HG03103 (cell line): Measurements from ENCODE around the gene MESP2.

Experiments
- ATAC-seq: cut with Tn5 transposase; IDR thresholded peaks from one replicate; pipeline ENCODE4 v1.9.1; 2021; ENCODE audit warnings: low read depth; ENCODE audit not compliant: unreplicated experiment

Gene MESP2

DNA sequence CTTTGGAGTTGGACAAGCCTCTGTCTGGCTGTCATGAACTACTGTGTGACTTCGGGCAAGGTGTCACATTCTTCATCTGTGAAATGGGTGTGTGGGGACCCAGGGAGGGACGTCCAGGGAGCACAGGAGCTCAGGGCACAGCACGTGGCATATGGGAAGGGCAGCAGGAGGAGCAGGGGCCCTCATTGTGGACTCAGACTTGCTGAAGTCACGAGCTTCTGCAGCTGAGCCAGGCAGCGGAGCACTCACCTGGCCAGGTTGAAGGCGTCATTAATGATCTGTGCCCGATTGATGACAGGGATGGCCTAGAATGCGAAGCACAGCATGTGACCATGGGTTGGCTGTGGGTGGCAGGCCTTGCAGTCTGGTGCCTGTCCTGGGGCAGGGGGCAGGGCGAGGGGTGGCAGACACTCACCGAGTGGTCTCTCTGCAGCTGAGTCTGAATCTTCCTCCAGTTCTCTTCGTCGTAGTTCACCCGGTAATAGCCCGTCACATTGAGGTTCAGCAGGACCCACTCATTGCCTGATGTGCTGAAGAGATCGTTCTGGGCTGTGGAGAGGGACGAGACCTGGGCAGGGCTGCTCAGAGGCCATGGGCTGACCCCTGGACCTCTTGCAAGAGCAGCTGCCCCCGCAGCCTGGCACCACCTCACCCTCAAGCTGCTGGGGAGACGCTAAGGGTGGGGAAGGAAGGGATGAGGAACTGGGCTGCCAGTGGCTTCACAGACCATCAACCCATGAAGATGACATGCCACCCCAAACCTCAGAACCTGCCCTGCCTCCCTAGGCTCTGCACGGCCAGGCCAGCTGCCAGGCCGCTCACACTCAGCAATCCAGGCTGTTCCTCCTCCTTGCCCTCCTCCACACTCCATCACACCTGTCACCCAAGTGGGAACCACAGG, 23.1 kb downstream of the MESP2 start:
- ATAC-seq, result no peak

DNA sequence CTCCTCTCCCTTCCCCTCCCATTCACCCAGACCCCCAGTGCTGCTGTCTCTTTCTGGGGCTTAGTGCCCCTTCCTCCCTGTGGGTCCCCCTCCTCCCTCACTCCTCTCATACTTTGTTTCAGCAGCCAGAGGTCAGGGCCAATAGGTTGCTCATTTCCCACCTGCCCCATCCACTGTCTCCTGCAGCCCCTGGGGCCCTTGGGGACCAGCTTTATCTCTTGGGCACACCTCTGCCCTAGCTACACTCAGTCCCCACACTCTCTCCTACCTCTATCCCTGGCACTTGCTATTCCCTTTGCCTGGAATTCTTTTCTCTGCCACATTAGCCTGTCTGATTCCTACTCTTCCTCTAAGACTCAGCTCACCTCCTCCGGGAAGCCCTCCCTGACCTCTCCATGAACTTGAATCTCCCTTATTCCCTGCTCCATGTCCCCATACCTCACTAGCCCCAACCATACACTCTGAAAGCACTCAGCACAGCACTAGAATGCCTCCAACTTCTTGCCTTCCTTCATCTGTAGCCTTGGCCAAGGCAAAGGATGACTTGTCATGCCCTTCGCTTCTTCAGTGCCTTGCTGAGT, 23.9 kb downstream of the MESP2 start:
- no peak for ATAC-seq

DNA sequence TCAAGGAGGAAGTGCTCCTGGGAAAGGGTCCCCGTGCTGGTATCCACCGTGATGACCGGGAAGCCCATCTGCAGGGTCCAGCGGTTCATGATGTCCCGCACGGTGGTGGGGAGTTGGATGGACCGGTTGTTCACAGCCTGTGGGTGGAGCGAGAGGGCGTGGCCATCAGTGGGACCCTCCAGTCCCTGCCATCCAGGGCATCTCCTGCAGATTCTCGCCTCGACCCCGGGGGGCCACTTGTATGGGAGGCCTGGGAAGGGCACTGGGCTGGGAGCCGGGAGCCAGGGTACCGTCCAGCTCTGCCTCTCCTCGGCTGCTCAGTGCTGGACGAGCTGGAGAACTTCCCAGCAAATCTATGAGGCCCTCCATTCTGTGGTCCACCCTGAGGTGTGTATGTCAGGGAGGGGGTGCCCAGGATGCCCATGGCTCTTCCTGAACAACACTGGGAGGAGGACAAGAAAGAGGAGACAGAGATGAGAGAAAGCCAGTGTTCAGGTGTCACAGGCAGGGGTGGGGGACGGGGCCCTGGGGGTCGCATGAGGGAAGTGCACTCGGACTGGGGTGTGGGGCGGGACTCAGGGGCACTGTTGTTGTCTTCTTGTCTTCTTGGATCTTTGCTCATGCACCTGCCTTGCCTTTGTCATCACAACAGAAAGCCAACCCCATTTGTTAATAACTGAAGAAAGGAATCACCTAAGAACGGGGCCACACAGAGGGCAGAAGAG, 25.5 kb downstream of the MESP2 start:
- no peak for ATAC-seq

DNA sequence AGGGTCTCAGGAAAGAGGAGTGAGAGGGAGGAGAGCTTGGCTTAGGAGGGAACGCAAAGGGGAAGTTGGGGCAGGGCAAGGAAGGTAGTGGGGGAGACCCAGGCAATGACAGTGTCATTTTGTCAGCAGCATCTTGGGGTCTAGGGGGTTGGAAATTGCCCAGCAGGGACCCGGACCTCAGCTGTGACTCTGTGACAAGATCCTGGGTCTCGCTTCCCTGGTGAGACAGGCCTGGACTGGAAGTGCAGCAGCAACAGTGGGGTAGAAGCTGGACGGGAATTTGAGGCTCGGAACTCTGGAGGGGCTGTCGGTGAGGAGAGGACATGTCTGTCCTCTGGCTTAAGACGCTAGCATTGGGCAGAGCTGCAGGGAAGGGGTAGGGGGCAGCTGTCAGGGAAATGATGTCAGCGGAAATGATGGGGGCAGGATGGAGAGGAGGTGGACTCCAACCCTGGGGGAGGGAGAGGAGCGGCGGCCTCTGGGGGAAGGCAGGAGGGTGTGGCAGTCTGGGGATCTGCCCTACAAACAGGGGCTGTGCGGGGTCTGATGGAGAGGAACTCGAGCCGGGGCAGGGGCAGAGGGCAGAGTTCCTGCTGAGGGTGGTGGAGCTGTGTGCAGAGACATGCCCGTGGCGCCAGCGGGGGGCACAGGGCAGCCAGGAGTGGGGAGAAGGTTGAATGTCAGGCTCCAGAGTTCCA, 26.2 kb downstream of the MESP2 start:
- no peak for ATAC-seq

DNA sequence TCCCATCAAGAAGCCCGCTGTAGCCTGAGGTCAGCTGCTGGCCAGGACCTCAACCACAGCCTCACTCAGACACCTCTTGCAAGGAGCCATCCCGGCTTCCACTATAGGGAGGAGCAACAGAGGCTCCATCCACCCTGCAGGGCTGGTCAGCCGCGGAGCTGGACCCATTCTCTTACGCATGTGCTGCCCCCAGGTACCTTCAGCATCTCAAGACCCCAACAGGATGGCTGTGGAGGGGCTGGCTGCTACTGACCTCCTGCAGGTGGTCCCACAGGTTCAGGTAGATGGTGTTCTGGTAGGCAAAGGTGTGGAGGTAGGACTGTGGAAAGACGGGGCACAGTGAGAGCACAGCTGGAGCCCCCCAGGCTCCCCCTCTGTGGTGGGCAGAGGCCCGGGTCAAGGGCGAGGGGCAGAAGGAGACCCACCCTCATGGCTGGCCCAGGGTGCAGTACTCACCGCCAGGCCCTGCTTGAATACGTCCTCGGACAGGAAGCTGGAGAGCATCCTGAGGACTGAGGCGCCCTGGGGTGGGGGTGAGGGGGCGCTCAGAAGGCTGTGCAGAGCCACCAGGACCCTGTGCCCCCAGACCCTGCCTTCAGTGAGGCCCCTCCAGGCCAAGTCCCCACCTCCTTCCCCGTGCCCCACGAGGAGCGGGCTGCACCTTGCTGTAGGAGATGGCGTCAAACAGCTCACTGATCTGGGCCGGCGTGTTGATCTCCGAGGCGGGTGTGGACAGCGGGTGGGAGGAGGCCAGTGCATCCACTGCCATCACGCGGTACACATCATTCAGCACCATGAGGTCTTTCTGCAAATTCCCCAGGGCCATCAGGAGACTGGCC, 27.1 kb downstream of the MESP2 start:
- ATAC-seq, result no peak

- no peak for ATAC-seq
Observed at GRCh38 chr15:89803941-89804800, 28.0 kb downstream of the MESP2 start.

GRCh38 chr15:89805241-89806209, 29.4 kb downstream of the MESP2 start:
- no peak for ATAC-seq

- ATAC-seq, result no peak
Observed at GRCh38 chr15:89806210-89806558, 30.1 kb downstream of the MESP2 start.

DNA sequence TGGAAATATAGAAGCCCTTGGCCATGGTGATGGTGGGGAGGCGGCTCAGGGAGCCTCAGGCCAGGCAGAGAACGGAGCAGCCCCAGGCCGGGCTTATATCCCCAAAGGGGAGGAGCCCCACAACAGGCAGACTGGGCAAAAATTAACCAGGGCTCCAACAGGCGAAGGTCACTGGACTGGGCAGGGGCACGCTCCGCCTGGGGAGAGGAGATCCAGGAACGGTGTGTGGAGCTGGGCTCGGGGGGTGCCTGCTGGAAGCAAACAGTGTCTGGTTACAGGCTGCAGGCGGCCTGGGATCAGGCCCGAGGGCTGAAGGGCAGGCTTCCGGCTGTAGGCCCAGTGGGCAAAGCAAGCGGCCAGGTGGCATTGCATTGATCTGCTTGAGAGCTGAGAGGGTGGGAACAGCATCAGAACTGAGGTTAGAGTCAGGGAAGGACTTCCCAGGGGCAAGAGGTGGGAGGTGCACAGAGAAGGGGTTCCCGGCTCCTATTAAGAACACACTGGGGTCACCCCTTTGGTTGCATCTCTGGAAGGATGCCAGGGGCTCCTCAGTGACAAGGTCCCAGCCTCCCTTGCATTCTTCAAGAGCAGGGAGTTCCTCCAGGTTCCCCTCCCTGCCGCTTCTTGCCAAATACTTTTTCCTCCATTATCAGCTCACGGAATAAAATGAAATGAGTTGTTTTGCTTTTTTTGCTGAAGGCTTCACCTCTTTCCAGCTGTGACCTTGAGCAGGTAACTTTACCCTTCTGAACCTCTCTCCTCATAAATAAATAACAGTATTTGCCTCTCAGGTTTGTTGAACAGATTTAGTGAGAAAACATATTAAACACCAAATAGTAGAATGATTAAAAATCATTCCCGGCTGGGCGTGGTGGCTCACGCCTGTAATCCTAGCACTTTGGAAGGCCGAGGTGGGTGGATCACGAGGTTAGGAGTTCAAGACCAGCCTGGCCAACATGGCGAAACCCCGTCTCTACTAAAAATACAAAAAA, 30.7 kb downstream of the MESP2 start:
- ATAC-seq, result no peak

DNA sequence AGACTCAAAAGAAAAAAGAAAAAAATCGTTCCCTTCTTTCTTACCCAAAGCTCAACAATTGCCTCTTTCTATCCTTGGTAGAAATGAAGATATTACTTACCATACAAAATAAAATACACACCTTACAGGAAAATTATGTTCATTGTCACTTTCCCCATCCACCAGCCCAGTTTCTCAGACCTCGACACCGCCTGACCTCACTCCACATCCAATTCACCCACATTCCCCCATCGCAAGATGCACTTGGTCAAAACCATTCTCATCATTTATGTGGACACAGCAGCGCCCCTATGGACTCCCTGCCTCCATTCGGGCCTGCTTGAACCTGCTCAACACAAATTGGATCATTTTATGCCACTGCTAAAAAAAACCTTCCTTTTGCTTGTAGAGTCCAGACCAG, 31.6 kb downstream of the MESP2 start:
- ATAC-seq, result no peak

DNA sequence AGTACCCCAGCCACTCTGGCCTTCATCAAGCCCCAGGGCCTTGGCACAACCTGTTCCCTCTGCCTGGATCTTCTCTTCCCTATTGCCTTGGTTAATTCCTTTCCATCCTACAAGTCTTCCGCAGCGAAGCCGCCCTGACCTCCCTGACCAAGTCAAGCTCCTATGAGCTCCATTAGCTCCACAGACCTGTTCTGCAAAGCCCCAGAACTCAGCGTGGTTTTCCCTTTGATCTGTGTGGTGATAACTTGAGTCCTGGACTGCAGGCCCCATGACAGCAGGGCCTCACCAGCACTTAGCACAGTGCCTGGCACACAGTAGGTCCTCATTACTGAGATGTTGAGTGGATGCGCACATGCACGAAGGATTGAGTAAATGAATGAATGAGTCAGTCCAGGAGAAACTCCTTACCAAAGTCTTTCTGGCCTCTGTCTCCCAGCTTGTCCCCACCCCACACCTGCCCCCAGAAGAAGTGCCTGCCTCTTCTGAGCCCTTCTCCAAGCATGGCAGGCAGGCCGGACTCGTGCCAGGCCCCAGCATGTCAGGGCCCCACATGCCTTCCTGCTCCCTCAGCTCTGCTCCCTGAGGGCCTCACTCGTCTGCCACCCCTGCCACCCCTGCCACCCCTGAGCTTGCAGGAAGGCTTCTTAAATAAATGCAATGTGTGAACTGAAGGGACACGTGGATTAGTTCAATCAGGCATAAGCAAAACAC, 32.2 kb downstream of the MESP2 start:
- ATAC-seq, result no peak

DNA sequence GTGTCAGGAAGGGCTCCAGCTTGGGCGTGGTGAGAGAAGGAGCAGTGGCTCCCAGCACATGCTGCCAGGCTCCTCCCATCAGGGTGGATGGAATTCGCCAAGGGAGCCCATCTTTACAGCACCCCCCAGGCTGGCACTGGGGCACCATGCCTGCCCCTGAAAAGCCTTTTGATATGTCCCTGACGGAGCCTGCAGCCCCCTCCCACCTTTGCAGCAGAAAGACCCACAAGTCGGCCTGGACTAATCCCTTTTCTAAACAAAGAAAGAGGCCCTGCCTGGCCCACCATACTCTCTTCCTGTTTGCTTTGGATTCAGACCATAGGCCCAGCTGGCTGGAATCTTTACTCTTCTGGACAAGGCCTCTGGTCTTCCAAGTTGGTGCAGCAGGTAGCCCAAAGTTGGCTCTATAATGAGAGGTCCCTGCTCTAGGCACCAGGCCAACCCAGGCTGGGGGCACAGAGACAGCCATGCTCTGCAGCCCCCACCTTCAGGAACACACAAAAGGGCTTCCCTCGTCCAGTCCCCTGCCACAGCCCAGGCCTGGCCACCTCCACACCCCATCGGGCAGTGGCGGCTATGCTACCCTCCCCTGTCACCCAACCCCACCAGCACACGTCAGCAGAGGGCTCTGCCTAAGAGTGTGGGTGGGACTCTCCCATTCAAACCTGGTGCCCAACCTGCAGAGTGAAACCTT, 33.1 kb downstream of the MESP2 start:
- ATAC-seq, result no peak

DNA sequence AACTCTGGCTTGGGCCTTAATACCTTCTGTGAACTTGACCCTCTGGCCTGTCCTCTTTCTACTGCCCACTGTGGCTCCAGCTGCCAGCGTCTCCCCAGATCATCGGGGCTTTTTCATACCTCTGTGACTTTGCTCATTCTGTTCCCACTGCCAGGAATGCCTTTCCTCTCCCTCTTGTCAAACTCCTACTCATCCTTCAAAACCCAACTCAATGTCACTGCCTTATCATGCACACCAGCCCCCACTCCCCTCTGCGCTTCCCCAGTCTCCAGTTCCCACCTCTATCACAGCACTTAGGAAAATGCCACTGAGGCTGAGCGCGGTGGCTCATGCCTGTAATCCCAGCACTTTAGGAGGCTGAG, 33.6 kb downstream of the MESP2 start:
- no peak for ATAC-seq

- no peak for ATAC-seq
Observed at GRCh38 chr15:89810837-89811236, 34.7 kb downstream of the MESP2 start.

DNA sequence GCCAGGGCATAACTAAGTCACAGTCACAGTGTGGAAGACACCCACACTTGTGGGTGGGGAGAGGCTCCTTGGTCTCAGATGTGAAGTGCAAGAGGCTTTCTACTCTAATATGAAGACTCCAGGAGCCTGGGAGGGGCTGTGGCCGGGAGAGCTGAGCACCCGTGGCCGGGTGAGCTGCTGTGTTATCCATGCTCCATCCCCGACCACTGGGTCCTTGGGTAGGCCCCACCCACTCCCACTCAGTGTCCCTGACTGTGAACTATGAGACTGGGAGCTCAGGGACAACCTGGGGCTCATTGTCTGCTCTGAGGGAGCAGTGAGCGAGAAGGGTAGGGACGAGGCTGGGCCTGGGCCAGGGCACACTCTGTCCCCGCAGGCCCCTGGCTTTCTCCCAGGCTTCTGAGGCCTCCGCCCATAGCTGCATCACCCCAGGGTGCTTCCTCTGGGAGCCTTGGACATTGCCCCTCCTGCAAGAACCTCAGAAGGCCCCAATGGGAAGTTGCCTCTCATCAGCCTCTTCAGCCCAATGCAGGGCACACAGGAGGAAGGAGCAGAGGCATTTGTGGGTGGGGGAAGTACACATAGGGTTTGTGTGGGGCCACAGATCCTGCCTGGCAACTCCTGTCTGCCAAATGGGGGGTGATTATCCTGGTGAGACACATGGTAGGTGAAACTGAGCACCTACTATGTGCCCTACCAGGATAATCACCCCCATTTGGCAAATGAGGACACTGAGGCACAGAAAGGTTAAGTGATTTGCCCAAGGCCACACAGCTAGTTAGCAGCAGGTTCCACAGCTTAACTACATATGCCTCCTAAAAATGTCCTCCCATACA, 36.1 kb downstream of the MESP2 start:
- no peak for ATAC-seq
